ENCODE data around the gene SLC35A5. TPM values are rescaled to one million over a fixed set of nuclear protein-coding genes. Genes with fewer than 3 reads are reported as not detected.

The SLC35A5 gene
- total RNA-seq, 4 donors from 2014 or later, result 0.80 to 49.2 (median 25.4) TPM

DNA sequence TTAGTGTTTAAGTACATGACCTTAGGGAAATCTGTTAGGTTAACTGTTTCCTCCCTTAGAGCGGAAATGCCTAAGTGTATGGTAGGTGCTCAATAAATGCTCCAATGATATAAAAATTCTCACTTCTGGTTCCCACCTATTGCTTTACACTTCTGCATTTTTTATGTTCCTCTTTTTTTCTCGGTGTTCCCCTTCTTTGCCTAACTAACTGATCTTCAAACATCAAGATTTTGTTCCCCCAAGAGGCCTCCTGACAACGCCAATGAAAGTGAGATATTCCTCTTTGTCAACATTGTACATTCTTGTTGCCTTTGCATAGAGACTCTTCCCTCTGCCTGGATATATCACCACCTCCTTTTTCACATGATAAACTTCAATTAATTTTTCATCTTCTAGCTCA lies 17.4 kb downstream of the SLC35A5 start:
- peaks cover 0 to 30% (median 6%) of the 10 kb centered on the region in 4 donors for H3K36me3 ChIP-seq
- H3K4me1 ChIP-seq, result no peaks in the 10 kb centered on the region
- no peaks in the 10 kb centered on the region for H3K9me3 ChIP-seq
- H3K4me3 ChIP-seq, result no peak overlapping the region
- H3K27ac ChIP-seq, result no peak overlapping the region
- no peaks in the 10 kb centered on the region for H3K27me3 ChIP-seq
- 78 to 90% methylated on average over 3 of the region's 3 CpGs for WGBS, 2 donors (ENCODE audit: low coverage in 1 of 2)
- in situ Hi-C loops (cut with MboI; ENCODE audit: low pct_ligation_motif_present in 1 of 4, low pct_unique_long_range_greater_than_20kb in 1 of 4, low sequenced_read_pairs in 3 of 4), result no loop called here
- no peak for DNase-seq
- TF ChIP-seq, protein P1, sequence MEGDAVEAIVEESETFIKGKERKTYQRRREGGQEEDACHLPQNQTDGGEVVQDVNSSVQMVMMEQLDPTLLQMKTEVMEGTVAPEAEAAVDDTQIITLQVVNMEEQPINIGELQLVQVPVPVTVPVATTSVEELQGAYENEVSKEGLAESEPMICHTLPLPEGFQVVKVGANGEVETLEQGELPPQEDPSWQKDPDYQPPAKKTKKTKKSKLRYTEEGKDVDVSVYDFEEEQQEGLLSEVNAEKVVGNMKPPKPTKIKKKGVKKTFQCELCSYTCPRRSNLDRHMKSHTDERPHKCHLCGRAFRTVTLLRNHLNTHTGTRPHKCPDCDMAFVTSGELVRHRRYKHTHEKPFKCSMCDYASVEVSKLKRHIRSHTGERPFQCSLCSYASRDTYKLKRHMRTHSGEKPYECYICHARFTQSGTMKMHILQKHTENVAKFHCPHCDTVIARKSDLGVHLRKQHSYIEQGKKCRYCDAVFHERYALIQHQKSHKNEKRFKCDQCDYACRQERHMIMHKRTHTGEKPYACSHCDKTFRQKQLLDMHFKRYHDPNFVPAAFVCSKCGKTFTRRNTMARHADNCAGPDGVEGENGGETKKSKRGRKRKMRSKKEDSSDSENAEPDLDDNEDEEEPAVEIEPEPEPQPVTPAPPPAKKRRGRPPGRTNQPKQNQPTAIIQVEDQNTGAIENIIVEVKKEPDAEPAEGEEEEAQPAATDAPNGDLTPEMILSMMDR (IDR thresholded peaks at IDR 0.05), result no peak
- no peak for TF ChIP-seq POLR2AphosphoS5 (IDR thresholded peaks at IDR 0.05)
- no peak for TF ChIP-seq POLR2A (IDR thresholded peaks at IDR 0.05)
- no peak for TF ChIP-seq EP300 (IDR thresholded peaks at IDR 0.05; ENCODE audit: low read depth)
- intact Hi-C loops (cut with DNase I; ENCODE audit: low total_unique reads), result no loop called here

DNA sequence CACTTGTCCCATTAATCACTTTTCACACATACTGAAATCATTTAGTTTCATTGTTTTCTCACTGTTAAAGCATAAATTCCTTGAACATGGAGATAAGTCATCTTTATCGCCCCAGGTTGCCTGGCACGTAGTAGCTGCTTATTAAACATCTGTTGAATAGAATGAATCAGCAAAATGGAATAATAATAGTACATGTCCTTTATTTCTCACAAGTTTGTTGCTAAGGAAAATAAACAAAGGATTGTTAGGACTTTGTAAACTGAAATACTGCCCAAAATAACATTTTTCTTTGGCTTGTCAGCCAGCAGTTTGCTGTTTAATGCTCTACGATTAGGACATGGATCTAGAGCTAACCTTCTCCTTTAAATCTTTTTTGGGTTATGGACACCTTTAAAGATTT lies 17.9 kb downstream of the SLC35A5 start:
- Histone ChIP-seq H3K4me3 (no peak overlapping the region), H3K36me3 (peaks cover 0 to 34% (median 6%) of the 10 kb centered on the region in 4 donors), H3K9me3 (no peaks in the 10 kb centered on the region), H3K4me1 (no peaks in the 10 kb centered on the region), H3K27ac (no peak overlapping the region), H3K27me3 (no peaks in the 10 kb centered on the region)
- 74 to 78% methylated on average over 3 of the region's 3 CpGs for WGBS, 2 donors (ENCODE audit: low coverage in 1 of 2)
- TF ChIP-seq POLR2AphosphoS5 (IDR thresholded peaks at IDR 0.05) (no peak), EP300 (IDR thresholded peaks at IDR 0.05; ENCODE audit: low read depth) (no peak), POLR2A (IDR thresholded peaks at IDR 0.05) (no peak)
- TF ChIP-seq, protein P1 (IDR thresholded peaks at IDR 0.05), result no peak
- in situ Hi-C loops (cut with MboI; ENCODE audit: low pct_ligation_motif_present in 1 of 4, low pct_unique_long_range_greater_than_20kb in 1 of 4, low sequenced_read_pairs in 3 of 4) (no loop called here), intact Hi-C loops (cut with DNase I; ENCODE audit: low total_unique reads) (loop anchor here (10.0 kb wide), 1 partner anchor 395 kb away; the partner anchor contains the start of gene CD200R1)
- no peak for DNase-seq

DNA sequence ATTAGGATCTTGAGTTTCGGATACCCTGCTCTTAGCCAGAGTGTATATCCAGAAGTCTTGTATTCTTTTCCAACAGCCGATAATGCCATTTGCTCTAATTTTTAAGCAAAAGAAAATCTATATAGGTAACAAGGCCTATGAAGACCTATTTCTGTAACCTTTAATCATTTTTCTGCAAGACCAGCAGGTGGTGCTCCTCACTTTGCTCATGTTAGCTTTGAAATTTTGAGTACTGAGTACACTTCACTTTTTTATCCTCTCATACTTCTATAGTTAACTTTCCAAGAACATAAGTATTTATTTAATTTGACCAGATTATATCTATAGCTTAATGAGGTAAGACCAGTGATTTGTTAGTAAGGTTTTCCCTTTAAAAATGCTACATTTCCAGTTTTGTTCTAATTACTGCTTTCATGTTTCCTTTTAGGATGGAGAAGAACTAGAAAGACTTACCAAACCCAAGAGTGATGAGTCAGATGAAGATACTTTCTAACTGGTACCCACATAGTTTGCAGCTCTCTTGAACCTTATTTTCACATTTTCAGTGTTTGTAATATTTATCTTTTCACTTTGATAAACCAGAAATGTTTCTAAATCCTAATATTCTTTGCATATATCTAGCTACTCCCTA lies 20.5 kb downstream of the SLC35A5 start:
- WGBS, 2 donors (ENCODE audit: low coverage in 1 of 2), result 83 to 85% methylated on average over 2 of the region's 2 CpGs
- intact Hi-C loops (cut with DNase I; ENCODE audit: low total_unique reads), result loop anchor here (10.0 kb wide), 1 partner anchor 392 kb away; the partner anchor contains the start of gene CD200R1
- H3K9me3 ChIP-seq, result no peaks in the 10 kb centered on the region

DNA sequence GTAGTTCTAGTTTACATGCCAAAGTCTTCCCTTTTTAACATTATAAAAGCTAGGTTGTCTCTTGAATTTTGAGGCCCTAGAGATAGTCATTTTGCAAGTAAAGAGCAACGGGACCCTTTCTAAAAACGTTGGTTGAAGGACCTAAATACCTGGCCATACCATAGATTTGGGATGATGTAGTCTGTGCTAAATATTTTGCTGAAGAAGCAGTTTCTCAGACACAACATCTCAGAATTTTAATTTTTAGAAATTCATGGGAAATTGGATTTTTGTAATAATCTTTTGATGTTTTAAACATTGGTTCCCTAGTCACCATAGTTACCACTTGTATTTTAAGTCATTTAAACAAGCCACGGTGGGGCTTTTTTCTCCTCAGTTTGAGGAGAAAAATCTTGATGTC lies 21.3 kb downstream of the SLC35A5 start:
- no peak for TF ChIP-seq POLR2A (IDR thresholded peaks at IDR 0.05)
- TF ChIP-seq, protein P1 (IDR thresholded peaks at IDR 0.05), result no peak
- no peak for TF ChIP-seq POLR2AphosphoS5 (IDR thresholded peaks at IDR 0.05)
- no peak for TF ChIP-seq EP300 (IDR thresholded peaks at IDR 0.05; ENCODE audit: low read depth)
- DNase-seq, result no peak
- H3K9me3 ChIP-seq, result no peaks in the 10 kb centered on the region
- no peak overlapping the region for H3K4me3 ChIP-seq
- H3K36me3 ChIP-seq, result peaks cover 0 to 37% (median 9%) of the 10 kb centered on the region in 4 donors
- WGBS, 2 donors (ENCODE audit: low coverage in 1 of 2), result 65 to 79% methylated on average over 3 of the region's 3 CpGs
- H3K27ac ChIP-seq, result no peak overlapping the region
- no peaks in the 10 kb centered on the region for H3K27me3 ChIP-seq
- in situ Hi-C loops (cut with MboI; ENCODE audit: low pct_ligation_motif_present in 1 of 4, low pct_unique_long_range_greater_than_20kb in 1 of 4, low sequenced_read_pairs in 3 of 4) (no loop called here), intact Hi-C loops (cut with DNase I; ENCODE audit: low total_unique reads) (loop anchor here (10.0 kb wide), 1 partner anchor 392 kb away; the partner anchor contains the start of gene CD200R1)
- H3K4me1 ChIP-seq, result no peaks in the 10 kb centered on the region

More for the DNA sequence above, 20.5 kb downstream of the SLC35A5 start:
- Histone ChIP-seq H3K27me3 (no peaks in the 10 kb centered on the region), H3K27ac (no peak overlapping the region), H3K4me3 (no peak overlapping the region), H3K36me3 (peaks cover 0 to 37% (median 7%) of the 10 kb centered on the region in 4 donors), H3K4me1 (no peaks in the 10 kb centered on the region)
- no peak for DNase-seq
- in situ Hi-C loops (cut with MboI; ENCODE audit: low pct_ligation_motif_present in 1 of 4, low pct_unique_long_range_greater_than_20kb in 1 of 4, low sequenced_read_pairs in 3 of 4), result no loop called here
- TF ChIP-seq, protein P1 (IDR thresholded peaks at IDR 0.05), result peak; percentile 42 to 49 (median 45)
- TF ChIP-seq EP300 (IDR thresholded peaks at IDR 0.05; ENCODE audit: low read depth) (no peak), POLR2AphosphoS5 (IDR thresholded peaks at IDR 0.05) (no peak), POLR2A (IDR thresholded peaks at IDR 0.05) (no peak)
